Retinal pigment epithelial cell (primary cell): ENCODE results near the gene CCDC47.
"Not testable (repeated sequence)": the region's sequence is repeated elsewhere in the genome, so short reads cannot be mapped to it uniquely, and the experiment has no call there.

Experiments
- DNase-seq: peaks from one replicate; pipeline ENCODE4 v3.0.0-alpha.2; 2010; ENCODE audit warnings: low read depth
- H3K4me3 ChIP-seq: 2 replicates; pipeline ENCODE4 v1.5.1; 2011; ENCODE audit warnings: mild to moderate bottlenecking, low read length, control low read depth, moderate library complexity
- CTCF ChIP-seq: conservative IDR thresholded peaks from 2 replicates; pipeline ENCODE4 v1.5.1; 2011; ENCODE audit warnings: low read depth, low read length, control low read depth, inconsistent platforms

Gene CCDC47

GRCh38 chr17:63735691-63736090 is 37.7 kb downstream of the CCDC47 start:
- H3K4me3 ChIP-seq: no peak overlapping the region
- DNase-seq: no peak
- TF ChIP-seq CTCF: no peak

DNA sequence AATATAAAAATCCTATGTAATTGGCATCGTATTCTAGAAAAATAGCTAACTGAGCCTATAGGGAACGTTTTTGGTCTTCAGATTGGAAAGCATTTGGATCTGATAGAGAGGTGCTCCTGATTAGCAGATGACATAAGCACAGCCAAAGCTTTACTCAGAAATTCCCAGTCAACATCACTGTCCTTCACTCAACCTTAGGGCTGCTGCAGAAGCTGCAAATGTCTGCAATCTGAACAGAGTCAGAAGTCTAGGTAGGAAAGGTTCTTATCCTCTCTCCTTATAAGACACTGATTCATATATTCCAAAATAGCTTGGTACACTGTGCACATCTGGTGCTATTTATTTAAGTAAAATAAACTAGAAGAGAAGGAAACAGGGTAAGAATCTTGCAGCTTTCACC is 51.0 kb downstream of the CCDC47 start:
- no peak for TF ChIP-seq CTCF
- DNase-seq: no peak
- H3K4me3 ChIP-seq: no peak overlapping the region

- H3K4me3 ChIP-seq, DNase-seq: not testable (repeated sequence)
These were observed 53.2 kb downstream of the CCDC47 start for GRCh38 chr17:63720194-63720593.

DNA sequence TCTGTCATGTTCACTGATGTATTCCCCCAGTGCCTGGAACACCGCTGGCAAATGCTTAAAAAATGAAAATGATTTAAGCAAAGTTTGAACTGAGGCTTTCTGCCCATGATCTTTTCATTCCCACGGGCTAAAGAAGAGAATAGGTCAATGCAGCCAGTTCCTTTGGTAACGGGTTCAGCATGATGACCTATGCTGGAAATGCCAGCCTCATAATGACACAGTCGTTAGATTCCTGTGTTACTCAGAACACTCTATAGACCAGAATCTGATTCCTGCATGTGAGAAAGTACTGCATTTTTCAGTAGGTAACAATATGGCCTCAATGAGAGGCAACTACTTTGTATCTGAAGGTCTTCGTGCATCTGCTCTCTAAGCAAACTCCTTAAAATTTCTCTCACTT is 54.4 kb downstream of the CCDC47 start:
- no peak overlapping the region for H3K4me3 ChIP-seq
- TF ChIP-seq CTCF: no peak
- DNase-seq: no peak

DNA sequence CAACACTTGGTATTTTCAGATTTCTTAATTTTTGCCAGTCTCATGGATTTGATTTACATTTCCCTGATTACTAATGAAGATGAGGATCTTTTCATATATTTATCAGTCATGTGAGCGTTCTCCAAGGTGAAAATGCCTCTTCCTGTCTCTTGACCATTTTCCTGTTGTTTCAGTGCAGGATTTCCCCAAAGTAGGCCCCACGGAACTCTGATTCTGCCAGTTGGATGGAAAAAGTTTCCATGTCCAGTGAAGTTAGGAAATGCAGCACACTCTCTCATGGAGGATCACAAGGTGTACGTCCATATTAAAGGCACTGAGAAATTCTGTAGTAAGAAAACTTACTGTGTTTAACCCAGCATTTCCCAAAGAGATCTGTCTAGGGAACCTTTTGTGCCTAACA is 57.0 kb downstream of the CCDC47 start:
- TF ChIP-seq CTCF: no peak
- H3K4me3 ChIP-seq: no peak overlapping the region
- no peak for DNase-seq

GRCh38 chr17:63714550-63715277 is 58.7 kb downstream of the CCDC47 start:
- DNase-seq: no peak
- no peak overlapping the region for H3K4me3 ChIP-seq

GRCh38 chr17:63709110-63709509 is 64.3 kb downstream of the CCDC47 start:
- no peak overlapping the region for H3K4me3 ChIP-seq
- no peak for TF ChIP-seq CTCF
- no peak for DNase-seq

More at GRCh38 chr17:63714550-63715277, 58.7 kb downstream of the CCDC47 start:
- no peak for TF ChIP-seq CTCF
